ENCODE data around the gene LPP.

LPP gene

DNA sequence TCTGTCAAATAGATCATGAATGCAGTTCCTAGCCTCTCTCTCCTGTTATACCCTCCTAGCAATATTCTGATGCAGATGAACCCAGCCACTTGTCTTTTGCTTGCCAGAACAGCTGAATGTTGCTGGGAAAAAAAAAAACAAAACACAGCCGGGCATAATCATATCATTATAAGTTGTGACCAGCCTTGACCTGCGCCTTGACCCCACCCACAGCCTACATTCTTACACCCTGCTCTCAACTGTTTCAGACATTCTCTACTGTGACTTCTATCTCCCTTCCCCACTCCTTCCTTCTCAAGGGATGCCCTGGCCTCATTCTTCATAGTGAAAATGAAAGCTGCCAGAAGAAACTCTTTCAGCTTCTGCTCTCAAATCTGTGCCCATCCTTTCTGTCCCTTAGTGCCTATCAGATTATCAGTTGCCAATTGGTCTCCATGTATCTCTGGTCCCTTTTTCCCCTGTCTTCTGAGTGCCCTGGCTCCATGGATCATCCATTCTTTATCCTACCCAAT lies 628.7 kb downstream of the LPP start:
- DNase-seq = no peak

DNA sequence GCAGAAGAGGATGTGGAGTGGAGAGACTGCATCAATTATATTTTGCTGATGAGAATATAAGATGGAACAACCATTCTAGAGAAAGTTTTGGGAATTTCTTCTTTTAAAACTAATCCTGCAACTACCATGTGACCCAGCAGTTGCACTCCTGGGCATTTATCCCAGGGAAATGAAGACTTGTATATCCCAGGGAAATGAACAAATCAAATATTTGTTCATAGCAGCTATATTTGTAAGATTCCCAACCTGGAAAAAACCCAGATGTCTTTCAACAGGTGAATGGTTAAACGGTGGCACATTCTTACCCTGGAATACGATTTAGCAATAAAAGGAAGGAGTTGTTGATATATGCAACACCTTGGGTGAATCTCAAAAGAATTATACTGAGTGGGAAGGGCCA lies 632.5 kb downstream of the LPP start:
- no peak for DNase-seq

DNA sequence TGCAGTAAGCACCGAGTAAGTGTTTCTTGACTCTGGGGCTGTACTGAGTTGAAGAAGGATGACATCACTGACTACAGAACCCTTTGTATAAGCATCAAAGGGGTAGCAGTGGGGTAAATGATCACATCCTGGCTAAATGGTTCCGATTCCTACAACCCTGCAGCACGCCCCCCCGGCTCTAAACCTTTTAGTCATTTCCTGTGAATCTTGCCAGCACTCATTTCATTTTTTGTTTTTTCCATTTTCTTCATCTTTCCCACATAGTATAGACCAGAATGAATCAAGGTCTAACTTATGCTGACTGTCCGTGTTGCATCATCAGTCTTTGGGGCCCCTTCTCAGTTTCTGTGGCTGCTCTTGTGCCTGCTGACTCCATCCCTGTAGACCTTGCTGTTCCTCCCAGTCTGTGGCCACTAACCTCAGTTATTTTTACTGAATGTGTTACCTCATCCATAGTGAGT lies 634.7 kb downstream of the LPP start:
- no peak for DNase-seq

DNA sequence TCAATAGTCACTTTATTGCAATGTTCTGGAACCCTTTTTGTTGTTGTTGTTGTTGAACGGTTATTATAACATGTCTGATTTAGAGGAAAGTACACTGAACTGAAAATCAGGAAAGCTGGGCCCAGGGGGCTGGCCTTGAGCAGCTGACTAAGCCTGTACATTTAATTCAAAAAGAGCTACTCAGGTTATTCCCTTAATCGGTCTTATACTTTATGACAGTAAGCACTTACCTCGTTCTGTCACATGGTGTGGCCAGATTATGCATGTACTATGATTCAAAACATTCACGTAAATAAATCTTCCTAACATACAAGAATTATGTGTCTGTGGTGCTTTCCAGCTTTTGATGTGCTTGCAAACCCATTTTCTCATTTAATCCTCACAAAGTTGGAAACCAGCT lies 635.3 kb downstream of the LPP start:
- DNase-seq = no peak

DNA sequence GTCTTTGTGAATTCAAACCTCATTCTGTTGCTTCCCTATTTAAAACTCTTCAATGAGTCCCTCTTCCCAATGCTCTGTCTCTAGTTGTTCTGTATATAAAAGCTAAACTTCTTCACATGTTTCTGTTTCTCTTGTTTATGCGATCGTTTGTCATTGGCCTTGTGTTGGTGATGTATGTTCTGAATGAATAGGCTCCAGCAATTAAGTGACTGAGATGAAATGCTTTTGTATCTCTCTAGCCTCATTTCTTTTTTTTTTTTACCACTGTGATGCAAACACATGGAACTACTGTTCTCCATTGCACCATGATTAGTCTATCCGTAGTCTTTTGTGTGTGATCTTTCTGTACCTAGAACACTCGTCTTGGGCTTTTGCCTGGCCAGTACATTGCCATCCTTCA lies 637.4 kb downstream of the LPP start:
- DNase-seq = no peak

DNA sequence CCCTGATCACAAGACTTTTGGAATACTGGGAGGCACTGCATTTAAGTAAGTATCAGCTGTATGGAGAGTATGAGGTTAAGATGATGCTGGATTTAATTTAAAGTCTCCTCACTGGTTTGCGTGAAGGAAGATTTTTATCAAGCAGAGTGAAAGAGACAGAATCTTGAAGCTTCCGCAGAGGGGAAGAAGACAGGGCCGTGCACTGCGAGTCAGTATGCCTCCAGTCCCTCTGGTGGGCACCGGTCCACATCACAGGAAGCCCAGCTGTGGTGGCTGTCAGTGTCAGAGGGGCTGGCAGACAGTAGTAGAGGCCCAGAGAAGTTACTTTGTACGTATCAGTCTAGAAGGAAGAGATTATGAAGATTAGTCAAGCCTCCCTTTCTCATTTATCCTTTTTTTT lies 638.8 kb downstream of the LPP start:
- no peak for DNase-seq

DNA sequence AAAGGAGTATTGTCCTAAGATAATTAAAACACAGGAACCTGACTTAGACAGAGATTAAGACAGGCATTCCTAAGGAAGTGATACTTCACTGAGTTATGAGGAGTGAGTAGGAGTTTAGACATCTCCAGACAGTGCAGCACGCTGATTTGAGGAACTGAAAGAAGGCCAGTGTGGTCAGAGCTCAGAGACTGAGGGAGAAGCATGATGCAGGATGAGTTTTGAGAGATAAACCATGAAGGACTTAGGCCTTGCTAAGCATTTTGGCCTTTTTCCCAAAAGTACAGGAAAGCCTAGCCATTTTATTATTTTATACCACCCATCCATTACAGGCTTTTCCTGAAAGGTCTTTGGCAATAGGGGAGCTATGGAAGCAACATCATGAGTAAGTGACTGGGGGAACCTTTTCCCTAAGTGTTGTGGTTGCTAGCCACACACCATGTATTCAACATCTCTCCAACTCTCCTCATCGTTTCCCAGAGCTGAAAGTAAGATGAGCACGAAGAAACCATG lies 642.2 kb downstream of the LPP start:
- no peak for DNase-seq

DNA sequence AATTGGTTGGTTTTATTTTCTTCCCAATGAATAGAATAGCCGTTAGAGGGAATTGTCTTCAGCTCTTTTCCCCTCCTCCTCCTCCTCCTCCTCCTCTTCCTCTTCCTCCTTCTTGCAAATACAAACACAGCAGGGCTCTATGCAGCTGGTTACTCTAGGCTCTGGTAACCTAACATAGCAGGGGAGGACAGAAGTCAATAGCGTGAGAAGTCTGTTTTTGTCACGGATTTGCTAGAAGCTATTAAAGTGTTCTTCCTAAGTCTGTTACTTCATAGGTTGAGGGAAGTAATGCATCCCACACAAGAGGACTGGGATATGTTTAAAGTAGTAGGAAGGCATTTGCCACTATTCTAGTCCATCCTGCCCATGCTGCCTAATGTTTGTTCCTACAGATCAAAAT lies 643.1 kb downstream of the LPP start:
- no peak for DNase-seq

DNA sequence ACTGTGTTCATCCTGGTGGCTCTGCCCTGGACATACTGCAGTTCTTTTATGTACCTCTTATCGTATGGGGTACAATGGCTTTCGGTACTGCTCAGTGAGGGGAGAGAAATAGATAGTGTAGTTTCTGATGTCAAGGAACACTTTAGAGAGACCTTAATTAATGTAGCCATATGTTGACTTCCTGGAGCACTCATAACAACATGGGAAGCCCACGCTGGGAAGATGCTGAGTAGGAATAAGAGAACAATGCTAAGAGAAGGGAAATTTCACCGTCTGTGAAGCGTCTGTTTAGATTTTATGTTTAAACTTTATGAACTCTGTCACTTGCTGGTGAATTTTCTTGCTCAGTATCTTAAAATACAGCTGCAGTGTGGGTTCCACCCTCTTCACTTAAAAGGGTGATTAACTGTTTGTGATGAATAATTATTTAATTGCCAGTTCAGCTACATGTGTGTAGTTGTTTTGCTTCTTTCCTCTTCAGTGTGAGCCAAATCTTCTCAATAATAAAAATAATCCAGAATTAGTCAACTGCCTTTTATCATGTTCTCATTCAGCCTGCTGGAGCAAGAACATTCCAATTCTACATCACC lies 644.7 kb downstream of the LPP start:
- DNase-seq = no peak

DNA sequence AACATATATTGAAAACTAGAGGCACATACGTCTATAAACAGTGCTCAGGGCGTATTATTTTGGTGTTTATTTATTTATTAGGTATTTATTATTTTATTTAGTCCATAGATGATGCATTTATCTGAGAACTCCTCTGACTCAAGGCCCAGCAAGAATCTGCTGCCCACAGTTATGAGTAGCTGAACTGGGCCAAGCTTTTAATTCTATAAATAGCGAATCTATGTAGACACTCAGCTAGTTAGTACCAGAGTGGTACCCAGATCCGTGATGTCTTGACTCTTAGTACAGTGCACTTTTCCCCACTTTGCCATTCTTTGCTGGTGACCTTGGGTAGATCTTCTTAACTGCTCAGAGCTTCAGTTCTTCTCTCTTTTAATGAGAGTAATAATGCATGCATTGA lies 647.4 kb downstream of the LPP start:
- DNase-seq = no peak

DNA sequence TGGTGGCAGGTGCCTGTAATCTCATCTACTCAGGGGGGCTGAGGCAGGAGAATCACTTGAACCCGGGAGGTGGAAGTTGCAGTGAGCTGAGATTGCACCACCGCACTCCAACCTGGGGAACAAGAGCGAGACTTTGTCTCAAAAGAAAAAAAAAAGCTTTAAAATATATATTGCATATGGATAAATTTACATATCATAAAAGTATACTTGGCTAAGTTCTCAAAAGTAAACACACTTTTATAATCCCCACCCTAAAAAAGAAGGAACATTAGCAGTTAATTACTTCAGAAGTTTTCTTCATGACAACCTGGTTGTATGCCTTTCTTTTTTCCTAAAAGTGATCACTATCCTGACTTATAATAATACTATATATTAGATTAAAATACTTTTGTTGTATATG lies 648.7 kb downstream of the LPP start:
- DNase-seq = no peak

DNA sequence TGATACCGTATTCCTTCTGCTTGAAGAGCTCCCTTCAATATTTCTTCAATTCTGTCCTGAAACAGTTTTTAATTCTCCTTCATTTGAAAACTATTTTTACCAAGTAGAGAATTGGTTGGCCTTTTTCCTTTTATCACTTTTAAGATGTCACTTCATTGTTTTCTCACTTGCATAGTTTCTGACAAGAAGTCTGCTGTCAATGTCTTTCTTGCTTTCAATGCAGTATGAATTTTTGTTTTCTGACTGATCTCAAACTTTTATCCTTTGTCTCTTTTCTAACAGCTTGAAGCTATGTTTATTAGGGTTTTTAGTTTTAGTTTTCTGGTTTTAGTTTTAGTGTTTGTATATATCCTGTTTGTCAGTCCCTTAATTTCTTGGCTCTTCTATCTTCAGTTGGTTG lies 653.0 kb downstream of the LPP start:
- DNase-seq = no peak

DNA sequence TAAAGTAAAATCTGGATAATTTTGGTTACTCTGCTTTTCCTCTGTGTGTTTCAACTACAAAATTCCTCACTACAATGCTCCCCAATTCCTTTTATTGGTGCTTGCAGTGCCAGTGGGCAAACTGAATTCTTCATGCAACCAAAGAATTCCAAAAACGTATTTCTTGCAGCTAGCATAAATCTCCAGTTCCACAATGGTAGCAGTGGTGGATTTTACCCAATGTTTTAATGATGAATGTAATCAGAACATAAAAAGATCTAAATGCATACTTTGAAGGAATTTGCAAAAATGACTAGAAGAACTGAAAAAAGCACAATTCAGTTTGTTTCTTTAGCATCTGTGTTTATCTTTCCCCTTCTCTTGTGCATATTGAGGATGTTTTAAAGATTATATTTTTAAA lies 658.2 kb downstream of the LPP start:
- DNase-seq = no peak

DNA sequence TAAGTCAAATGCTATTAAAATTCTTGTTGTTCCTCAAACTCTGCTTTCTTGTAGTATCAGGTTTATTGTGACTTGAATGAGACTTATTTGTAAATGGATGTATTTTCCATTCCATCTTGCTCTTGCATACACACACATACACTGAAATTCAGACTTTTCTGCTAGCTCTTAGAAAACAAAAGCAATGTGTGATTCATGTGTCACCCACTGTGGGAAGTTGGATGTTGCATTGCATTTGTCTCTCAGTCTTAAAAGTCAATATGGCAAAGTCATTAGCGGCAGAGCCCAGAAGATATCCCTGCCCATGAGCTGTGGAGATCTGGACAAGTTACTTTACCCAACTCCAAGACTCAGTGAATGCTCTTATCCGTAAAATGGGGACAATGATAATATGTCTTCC lies 660.6 kb downstream of the LPP start:
- no peak for DNase-seq

DNA sequence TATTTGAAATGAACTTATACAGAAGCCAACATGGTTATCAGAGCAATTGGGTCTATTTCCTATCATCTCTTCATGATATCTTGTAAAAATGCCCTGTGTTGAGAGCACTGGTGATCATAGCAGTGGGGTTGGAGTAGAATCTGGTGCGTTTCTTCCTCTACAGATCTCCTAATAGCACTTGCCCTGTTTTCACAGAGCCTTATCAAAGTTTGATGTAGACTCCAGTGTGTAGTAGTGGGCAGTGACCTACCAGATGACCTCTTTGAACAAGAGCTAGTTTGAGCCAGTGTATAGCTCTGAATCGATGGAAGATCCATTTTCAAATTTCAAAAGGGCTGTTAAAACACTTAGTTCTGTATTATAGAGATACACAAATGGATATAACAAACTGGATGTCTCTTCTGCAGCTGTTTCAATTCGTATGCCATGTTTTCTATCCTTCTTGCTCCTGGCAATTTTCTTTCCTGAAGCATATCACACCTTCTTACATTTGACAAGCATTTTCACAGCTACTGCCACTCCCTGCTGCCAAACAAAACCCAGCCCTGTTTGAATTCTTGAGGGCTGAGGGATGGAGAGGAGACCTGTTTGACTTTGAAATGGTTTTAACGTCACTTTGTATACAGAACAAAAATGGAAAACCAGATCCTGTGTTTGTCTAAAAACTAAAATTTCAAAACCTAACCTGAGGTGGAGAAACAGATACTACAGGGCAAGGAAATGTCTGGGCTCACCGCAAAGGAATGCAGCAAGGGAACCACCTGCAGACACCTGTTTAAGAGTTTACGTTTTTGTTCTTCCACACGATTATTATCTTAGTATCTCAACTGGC lies 663.4 kb downstream of the LPP start:
- no peak for DNase-seq

DNA sequence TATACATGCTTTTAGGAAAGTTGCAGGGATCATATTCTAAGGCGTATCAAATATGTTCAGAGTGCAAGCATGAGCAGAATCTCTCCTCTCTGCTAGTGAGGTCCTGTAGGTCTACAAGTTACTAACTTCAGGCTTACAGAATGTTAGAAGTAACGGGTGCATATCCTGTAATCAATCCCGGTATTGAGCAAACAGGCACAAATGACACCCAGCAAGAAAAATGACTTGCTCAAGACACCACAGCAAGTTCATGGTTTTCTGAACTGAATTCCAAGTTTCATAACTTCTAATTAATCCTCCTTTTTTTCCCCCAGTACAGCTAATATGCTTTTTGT lies 663.9 kb downstream of the LPP start:
- no peak for DNase-seq

DNA sequence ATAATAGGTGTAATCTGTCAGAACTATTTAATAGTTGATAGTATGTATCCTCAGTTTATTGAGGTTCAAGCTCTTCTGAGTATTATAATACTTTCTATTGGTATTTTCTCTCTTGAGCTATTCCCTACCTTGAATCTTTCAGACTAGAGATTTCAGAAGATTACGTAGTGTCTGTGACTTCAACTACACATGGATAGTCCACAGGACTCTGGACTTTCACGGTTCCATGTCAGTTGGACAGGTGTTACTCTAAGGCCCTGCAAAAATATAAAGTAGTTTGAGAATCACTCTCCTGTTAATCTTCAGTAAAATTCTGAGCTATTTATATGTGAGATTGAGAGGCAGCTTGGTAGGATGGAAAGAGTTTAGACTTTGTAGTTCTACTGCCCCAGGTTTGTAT lies 664.3 kb downstream of the LPP start:
- DNase-seq = no peak

DNA sequence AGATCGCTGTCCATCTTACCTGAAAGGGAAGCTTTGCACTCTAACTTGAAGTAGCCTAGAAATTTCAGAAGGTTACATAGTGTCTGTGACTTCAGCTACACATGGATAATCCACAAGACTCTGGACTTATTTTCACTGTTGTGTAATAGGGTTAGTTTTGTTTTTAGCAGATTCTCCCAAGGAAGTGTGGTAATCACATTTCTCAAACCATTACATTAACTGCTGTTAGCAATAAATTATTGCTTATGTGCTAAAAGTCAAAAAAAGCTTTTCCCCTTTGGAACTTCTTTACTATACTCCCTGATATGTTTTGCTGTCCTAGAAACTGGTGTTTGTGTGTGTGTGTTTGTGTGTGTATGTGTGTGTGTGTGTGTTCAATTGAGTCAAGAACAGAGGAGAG lies 666.0 kb downstream of the LPP start:
- no peak for DNase-seq

DNA sequence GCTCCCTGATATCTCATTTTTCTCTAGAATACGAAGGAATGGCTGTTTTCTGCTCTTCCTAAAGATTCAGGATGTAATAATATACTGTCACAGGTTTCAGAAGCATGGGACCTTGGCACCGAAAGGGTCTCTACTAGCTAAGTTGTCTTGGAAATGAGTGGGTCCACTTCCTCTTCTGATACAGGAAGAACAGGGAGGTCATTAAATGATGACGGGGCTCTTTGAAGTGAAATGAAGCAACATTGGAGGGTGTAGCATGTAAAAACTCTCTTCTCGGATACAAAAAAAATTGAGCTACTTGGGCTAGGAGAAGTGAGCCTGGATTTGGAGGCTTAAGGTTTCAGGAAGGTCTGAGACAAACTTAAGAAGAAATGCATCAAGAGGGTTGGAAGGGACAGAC lies 668.0 kb downstream of the LPP start:
- DNase-seq = no peak

DNA sequence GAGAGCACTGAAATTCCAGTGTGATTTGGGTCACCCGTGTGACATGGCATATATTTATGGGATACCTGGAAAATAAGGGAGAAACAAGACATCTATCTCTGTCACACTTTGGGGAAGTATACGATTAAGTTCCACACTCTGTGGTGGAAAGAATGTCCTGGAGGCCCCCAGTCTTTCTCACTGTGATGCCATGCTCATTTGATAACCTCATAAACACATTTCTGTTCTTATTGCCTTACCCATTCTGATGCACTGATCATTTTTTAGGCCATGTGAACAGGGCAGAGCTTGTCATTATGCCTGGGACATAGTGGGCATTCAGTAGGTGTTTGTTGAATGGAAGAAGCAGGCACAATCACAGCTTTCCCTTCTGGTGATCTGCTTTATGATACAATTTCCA lies 668.5 kb downstream of the LPP start:
- no peak for DNase-seq

DNA sequence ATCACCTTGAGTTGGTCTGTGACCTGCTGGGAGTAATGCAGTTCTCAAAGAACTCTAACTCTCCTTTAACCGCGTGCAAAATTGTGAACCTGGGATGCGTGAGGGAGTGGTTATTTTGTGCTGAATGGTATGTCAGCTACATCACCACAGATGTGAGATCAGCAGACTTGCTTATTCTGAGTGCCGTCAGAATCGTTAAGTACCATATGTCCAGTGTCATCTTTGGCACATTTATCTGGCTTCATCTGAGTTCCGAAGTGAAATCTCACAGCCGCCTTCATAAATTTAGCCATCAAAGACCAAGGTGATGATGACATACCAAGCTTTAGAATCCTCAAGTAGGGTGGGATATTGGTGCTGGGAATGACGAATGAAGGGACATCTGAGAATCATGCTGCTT lies 670.6 kb downstream of the LPP start:
- no peak for DNase-seq

DNA sequence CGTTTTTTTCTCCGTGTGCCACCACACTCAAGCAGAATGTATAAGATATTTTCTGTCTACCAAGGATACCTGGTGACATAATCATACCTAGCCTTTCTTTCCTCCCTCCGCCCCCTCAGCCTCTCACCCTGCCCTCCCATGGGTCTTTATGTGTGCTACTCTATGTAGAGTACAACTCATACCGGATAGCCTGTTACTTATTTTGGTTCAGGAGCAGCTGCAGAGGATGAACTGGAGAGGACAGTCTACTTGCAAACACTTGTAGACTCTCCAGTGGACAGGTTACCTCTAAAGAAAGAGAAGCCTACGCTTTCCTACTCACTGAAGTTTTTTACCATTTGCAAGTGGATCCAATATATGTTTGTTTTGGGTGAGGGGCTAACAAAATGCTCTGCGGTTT lies 671.9 kb downstream of the LPP start:
- DNase-seq = no peak

DNA sequence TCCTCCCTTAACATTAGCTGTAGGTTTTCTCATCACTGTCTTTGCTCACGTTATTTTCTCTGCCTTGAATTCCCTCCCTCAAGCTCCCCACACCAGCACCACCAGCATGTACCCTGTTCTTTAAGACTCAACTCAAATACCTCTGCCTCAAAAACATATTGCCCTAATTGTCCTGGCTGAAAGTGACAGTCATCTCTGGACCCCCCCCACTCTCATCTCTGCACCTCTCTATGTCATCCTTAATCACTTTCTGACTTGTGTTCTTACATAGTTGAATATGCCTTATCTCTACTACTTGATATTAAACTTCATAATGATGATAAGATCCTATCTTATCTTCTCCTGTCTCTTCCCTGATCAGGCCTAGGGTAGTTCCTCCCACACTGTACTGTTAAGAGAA lies 672.6 kb downstream of the LPP start:
- DNase-seq = no peak

DNA sequence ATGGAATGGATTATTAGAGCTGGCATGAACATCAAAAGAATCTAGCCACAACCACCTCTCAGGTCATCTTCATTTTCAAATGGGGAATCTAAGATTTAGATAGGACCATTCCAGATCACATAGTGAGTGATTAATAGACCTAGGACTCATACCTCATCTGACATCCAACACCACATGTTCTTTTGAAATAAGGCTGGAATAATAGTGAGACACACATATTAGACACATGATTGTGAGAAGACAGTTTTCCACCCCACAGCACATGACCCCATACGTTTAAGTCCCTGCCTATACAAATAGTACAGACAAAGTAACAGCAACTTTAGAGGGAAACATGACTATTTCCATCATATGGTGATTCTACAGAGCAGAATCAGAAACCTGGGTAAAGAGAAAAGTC lies 673.1 kb downstream of the LPP start:
- no peak for DNase-seq

DNA sequence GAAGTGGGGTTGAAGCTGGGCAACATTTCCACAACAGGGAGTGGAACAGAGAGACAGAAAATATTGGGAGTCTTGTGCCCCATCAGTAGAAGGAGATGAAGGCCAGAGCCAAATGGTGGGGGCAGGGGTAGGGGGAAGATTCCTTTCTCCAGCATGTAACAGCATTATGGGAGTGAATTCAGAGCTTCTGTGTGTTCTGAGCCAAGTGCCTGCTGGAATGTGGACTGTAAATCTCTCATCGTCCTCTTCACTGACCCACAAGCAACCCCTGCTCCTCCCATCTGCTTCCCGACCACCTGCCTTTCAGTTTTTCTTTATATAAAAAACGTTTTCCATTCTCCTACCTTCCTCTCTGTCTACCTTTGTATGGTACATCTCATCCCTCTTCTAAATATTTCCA lies 673.6 kb downstream of the LPP start:
- DNase-seq = no peak
